Activated CD8-positive, alpha-beta T cell treated with anti-CD3 and anti-CD28 coated beads for 36 hours (primary cell): Measurements from ENCODE around the gene TCHHL1. TPM values are rescaled to one million over a fixed set of nuclear protein-coding genes. Genes with fewer than 3 reads are reported as not detected.
A peak's percentile ranks its signal among the peaks of the same experiment; 100 is the strongest.

Experiments
- ATAC-seq: fragments of 200-7000 bp; cut with Tn5 transposase; one replicate; pipeline ENCODE4 v1.10.0; 2021; ENCODE audit warnings: mild to moderate bottlenecking, moderate library complexity
- CTCF ChIA-PET: fragments of 350-600 bp; sonication (Branson Sonifier 250); formaldehyde crosslinking; loops from one replicate; lab custom pipeline; 2021; ENCODE audit warnings: antibody characterized with exemption; lab: Charles Lee
- POLR2A ChIA-PET: fragments of 350-600 bp; sonication (Branson Sonifier 250); formaldehyde crosslinking; loops from one replicate; lab custom pipeline; 2021; ENCODE audit warnings: antibody characterized with exemption; lab: Charles Lee
- DNase-seq: peaks from one replicate; pipeline ENCODE4 v3.0.0-alpha.2; 2020
- H3K27ac Mint-ChIP-seq: one replicate; pipeline ENCODE4 v1.8.0; 2021; ENCODE audit warnings: mild to moderate bottlenecking, mixed read lengths
- H3K27me3 Mint-ChIP-seq: one replicate; pipeline ENCODE4 v1.8.0; 2021; ENCODE audit warnings: mixed read lengths
- H3K36me3 Mint-ChIP-seq: one replicate; pipeline ENCODE4 v1.8.0; 2021; ENCODE audit warnings: low read depth, mixed read lengths
- H3K4me1 Mint-ChIP-seq: one replicate; pipeline ENCODE4 v1.8.0; 2021; ENCODE audit warnings: low read depth, mixed read lengths
- H3K4me3 Mint-ChIP-seq: one replicate; pipeline ENCODE4 v1.8.0; 2021; ENCODE audit warnings: mild to moderate bottlenecking, moderate library complexity, mixed read lengths
- H3K9me3 Mint-ChIP-seq: one replicate; pipeline ENCODE4 v1.8.0; 2021; ENCODE audit warnings: mixed read lengths
- intact Hi-C: fragments of 100-400 bp; cut with micrococcal nuclease; formaldehyde crosslinking; loops from one replicate; pipeline ENCODE4 v1.10.0; 2022
- total RNA-seq, 2 experiments: library from RNA; stranded (reverse); gene quantifications; one replicate each; pipeline ENCODE4 v1.2.3, GENCODE V29; 2021
- TF ChIP-seq, protein P1 (sequence below): fragments of 200-600 bp; IDR thresholded peaks from one replicate; pipeline ENCODE4 v1.8.0; 2022; ENCODE audit warnings: antibody characterized with exemption, mild to moderate bottlenecking

Gene TCHHL1
- not detected for total RNA-seq

DNA sequence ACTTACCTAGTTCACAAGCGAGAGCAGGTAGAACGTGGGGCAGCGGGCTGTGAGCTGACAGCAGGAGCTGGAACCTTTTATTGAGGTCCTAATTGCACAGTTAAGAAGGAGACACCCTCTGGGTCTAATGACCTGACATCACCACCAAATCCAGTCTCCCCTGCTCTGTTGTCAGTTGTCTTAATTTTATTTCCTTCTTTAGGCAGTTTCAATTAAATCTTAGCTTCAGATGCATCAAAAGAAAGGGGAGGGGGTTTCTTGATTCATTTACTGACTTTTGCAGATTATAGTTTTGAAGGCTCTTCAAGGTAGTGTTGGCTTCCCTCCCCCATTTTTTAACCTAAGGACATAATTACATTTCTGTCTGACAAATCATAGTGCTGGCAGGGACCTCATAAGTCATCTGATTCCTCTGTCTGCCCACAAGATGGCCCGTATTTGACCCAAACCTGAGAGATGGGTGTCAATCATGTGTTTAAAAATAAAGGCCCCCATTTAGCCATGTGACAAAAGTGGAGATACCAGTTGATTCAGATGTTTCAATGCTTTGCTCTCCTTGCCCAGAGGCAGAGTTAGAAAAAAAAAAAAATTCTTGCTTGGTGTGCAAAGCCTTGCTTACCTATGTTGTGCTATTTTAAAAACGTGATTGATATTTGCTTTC lies at the start of gene TCHHL1:
TCHHL1 (minus strand) TSS at position 51 of the 661 bp plus-strand sequence. CDS start 921 bp downstream, outside the sequence.
- Mint-ChIP-seq H3K36me3 (no peaks in the 10 kb centered on the region), H3K27me3 (peaks cover 18% of the 10 kb centered on the region), H3K27ac (no peak within 1 kb of the TSS), H3K9me3 (peaks cover 15% of the 10 kb centered on the region), H3K4me3 (no peak within 1 kb of the TSS), H3K4me1 (no peaks in the 10 kb centered on the region)
- intact Hi-C loops, result no loop called here
- DNase-seq, result no peak
- ATAC-seq, result no peak
- ChIA-PET POLR2A (interaction anchor here (1.0 kb wide), 1 partner anchor 17 kb away, joined by 3 read pairs; no protein-coding TSS in a partner anchor), CTCF (interaction anchor here (0.7 kb wide), 1 partner anchor 8 kb away, joined by 3 read pairs; no protein-coding TSS in a partner anchor)
- TF ChIP-seq, protein P1, sequence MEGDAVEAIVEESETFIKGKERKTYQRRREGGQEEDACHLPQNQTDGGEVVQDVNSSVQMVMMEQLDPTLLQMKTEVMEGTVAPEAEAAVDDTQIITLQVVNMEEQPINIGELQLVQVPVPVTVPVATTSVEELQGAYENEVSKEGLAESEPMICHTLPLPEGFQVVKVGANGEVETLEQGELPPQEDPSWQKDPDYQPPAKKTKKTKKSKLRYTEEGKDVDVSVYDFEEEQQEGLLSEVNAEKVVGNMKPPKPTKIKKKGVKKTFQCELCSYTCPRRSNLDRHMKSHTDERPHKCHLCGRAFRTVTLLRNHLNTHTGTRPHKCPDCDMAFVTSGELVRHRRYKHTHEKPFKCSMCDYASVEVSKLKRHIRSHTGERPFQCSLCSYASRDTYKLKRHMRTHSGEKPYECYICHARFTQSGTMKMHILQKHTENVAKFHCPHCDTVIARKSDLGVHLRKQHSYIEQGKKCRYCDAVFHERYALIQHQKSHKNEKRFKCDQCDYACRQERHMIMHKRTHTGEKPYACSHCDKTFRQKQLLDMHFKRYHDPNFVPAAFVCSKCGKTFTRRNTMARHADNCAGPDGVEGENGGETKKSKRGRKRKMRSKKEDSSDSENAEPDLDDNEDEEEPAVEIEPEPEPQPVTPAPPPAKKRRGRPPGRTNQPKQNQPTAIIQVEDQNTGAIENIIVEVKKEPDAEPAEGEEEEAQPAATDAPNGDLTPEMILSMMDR, result no peak

DNA sequence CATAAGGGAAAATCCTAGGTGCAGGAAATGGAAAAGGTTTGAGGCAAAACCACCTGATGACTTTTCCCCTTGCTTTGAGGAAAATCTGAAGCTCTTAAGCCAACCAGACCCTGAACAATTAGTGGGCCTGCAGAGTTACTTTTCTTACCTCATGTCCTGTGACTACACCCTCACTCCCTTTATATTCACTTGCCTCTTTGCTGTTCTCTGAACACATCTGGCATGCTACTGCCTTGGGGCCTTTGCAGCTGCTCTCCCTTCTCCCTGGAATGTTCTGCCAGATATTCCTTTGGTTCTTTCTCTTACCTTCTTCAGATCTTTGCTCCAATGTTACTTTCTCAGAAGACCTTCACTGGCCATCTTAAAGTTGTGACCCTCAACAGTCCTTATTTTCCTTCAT lies 48.4 kb upstream of the TCHHL1 start:
- CTCF ChIA-PET, result interaction anchor here (1.0 kb wide), 2 partner anchors 52 to 83 kb away, joined by 3 read pairs; no protein-coding TSS in a partner anchor

GRCh38 chr1:152130186-152130585 lies 41.3 kb upstream of the TCHHL1 start:
- peaks cover 37% of the 10 kb centered on the region for H3K27me3 Mint-ChIP-seq

More for the DNA sequence above, 48.4 kb upstream of the TCHHL1 start:
- H3K4me3 Mint-ChIP-seq, result no peak overlapping the region
- POLR2A ChIA-PET, result no interaction called here
- ATAC-seq (no peak), DNase-seq (no peak)
- H3K4me1 Mint-ChIP-seq, result no peaks in the 10 kb centered on the region
- H3K9me3 Mint-ChIP-seq, result peaks cover 6% of the 10 kb centered on the region
- no peaks in the 10 kb centered on the region for H3K36me3 Mint-ChIP-seq
- intact Hi-C loops, result no loop called here
- TF ChIP-seq, protein P1, result no peak
- H3K27ac Mint-ChIP-seq, result no peak overlapping the region
- H3K27me3 Mint-ChIP-seq, result peaks cover 45% of the 10 kb centered on the region

DNA sequence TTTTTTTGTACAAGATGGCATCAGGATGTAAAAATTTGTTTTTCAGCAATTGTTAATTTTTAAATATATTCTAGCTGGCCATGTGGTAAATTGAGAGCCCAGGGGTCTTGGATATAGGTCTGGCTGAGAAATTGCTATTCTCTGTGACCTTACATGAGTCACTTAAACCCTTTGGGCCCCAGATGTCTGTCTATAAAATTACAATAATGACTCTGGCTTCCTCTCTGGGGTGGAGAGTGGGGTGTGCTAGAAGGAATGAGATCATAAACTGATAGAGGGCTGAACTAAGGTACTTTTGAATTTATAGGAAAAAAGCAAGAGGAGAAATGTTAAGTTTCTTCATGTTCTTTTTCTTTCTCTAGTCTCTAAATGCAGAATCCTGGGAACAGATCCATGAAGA lies 38.8 kb upstream of the TCHHL1 start:
- Mint-ChIP-seq H3K27me3 (peaks cover 36% of the 10 kb centered on the region), H3K36me3 (no peaks in the 10 kb centered on the region), H3K27ac (no peak overlapping the region), H3K9me3 (peaks cover 3% of the 10 kb centered on the region), H3K4me3 (no peak overlapping the region), H3K4me1 (peaks cover 5% of the 10 kb centered on the region)
- ChIA-PET CTCF (no interaction called here), POLR2A (no interaction called here)
- TF ChIP-seq, protein P1, result no peak
- ATAC-seq (peak; percentile 45), DNase-seq (no peak)
- intact Hi-C loops, result no loop called here

More at GRCh38 chr1:152130186-152130585, 41.3 kb upstream of the TCHHL1 start:
- peaks cover 5% of the 10 kb centered on the region for H3K4me1 Mint-ChIP-seq
- H3K36me3 Mint-ChIP-seq, result no peaks in the 10 kb centered on the region
- no peak for DNase-seq
- TF ChIP-seq, protein P1, result no peak
- no peak overlapping the region for H3K4me3 Mint-ChIP-seq
- ATAC-seq, result no peak
- intact Hi-C loops, result no loop called here
- ChIA-PET POLR2A (no interaction called here), CTCF (interaction anchor here (1.0 kb wide), 2 partner anchors 77 to 328 kb away, joined by 3 to 4 read pairs; no protein-coding TSS in a partner anchor)
- H3K9me3 Mint-ChIP-seq, result peaks cover 6% of the 10 kb centered on the region
- H3K27ac Mint-ChIP-seq, result no peak overlapping the region

DNA sequence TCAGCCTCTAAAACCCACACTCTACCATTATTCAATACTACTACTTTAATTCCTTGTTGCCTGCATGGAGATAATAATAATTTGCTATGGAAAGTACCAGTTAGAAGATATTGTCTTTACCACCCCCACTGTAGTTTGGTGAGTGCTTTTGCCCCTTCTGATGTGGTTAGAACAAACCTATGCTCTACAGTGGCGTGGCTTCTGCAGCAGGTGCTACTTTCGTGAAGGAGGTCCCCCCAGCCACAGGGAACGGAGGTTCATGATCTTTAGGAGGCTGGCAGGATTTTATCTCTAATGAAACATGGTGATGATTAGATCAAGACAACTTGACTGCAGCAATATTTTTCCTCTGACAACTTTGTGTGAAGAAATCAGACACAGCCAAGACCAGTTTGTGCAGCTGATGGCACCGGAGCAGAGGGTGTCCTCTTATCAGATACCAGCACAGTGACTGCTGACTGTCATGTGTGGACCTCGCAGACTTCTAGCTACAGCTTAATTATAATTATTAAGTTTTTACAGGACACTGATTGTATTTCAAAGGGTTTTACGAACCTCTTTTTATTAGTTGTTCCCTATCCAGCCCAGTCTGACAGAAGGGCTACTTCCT lies 37.1 kb upstream of the TCHHL1 start:
- Mint-ChIP-seq H3K36me3 (no peaks in the 10 kb centered on the region), H3K27me3 (peaks cover 42% of the 10 kb centered on the region), H3K4me1 (peaks cover 5% of the 10 kb centered on the region), H3K27ac (no peak overlapping the region), H3K4me3 (no peak overlapping the region), H3K9me3 (no peaks in the 10 kb centered on the region)
- ChIA-PET POLR2A (no interaction called here), CTCF (interaction anchor here (0.6 kb wide), 1 partner anchor 10 kb away, joined by 3 read pairs; no protein-coding TSS in a partner anchor)
- DNase-seq (peak; percentile 17), ATAC-seq (peak; percentile 42)
- TF ChIP-seq, protein P1, result no peak
- intact Hi-C loops, result no loop called here
